ENCODE results near the gene DIPK1C. TPM values are rescaled to one million over a fixed set of nuclear protein-coding genes. Genes with fewer than 3 reads are reported as not detected.

The DIPK1C gene
- total and polyA plus RNA-seq, 2 donors (not counting 1 experiment from before 2014, with no cell fraction given), result not detected

DNA sequence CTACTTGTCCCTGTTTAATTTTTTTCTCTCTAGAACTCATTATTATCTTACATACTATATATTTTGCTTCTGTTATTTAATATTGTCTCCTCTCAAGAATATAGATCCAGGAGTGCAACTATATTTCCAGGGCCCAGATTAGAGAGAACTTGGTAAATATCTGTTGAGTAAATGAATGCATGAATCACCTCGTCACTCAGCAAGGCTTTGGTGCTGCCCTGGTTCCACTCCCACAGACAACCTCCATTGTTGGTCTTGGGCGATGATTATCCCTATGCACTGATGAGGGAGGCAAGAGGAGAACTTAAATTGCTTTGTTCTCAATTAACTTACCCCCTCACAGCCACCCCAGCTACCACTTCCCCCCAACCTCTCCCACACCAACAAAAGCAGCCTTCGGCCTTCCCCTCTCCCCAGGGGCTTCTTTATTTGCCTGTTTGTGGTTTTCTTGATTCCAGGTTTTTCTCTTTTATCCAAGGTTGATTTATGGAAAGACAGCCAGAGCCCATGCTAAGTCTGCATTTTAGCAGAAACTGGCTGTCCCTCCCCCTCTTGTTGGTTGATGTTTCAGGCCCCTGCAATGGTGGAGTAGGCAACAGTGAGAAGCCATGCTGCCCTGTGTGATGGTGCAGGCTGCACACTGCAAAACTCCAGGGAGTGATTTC, 17.0 kb upstream of the DIPK1C start:
- CTCF ChIA-PET, result no interaction called here
- H3K27me3 Mint-ChIP-seq, result peaks cover 21% of the 10 kb centered on the region
- no peak overlapping the region for H3K27ac ChIP-seq (ENCODE audit: low read length in 2 of 2)
- peaks cover 8% of the 10 kb centered on the region for H3K9me3 Mint-ChIP-seq (ENCODE audit: insufficient read depth)
- no peak overlapping the region for H3K27ac Mint-ChIP-seq
- peaks cover 0 to 14% (median 7%) of the 10 kb centered on the region in 4 experiments for H3K27me3 ChIP-seq (replicated peaks in 1 of 4; ENCODE audit: control extremely low read depth in 1 of 4, control insufficient read depth in 3 of 4, insufficient read depth in 4 of 4, low read length in 3 of 4)
- H3K79me2 ChIP-seq (ENCODE audit: control insufficient read depth, insufficient read depth, low read length), result no peaks in the 10 kb centered on the region
- TF ChIP-seq CTCF (IDR thresholded peaks at IDR 0.05) (no peak), EZH2 (IDR thresholded peaks at IDR 0.05; ENCODE audit: borderline replicate concordance, insufficient read depth, low read depth, low read length, poor library complexity, severe bottlenecking) (no peak)
- H3K9ac ChIP-seq (ENCODE audit: low read length), result no peak overlapping the region
- H2AFZ ChIP-seq (ENCODE audit: insufficient read depth, low read depth, low read length, poor library complexity, severe bottlenecking), result no peak overlapping the region
- ATAC-seq (ENCODE audit: low read depth) (no peak), DNase-seq (no peak)
- no peaks in the 10 kb centered on the region for H4K20me1 ChIP-seq (ENCODE audit: control insufficient read depth, insufficient read depth, low read length, poor library complexity, severe bottlenecking)
- POLR2A ChIA-PET, result no interaction called here
- intact Hi-C loops (cut with micrococcal nuclease), result no loop called here
- no peak overlapping the region for H3K4me3 ChIP-seq (ENCODE audit: control extremely low read depth in 1 of 5, extremely low read depth in 1 of 5, insufficient read depth in 1 of 5, low read depth in 2 of 5, low read length in 4 of 5)
- no peaks in the 10 kb centered on the region for H3K36me3 ChIP-seq (replicated peaks in 1 of 2; ENCODE audit: control extremely low read depth in 1 of 2, control insufficient read depth in 1 of 2, extremely low read depth in 1 of 2, insufficient read depth in 2 of 2, low read length in 1 of 2)
- no peak overlapping the region for H3K4me2 ChIP-seq (replicated peaks; ENCODE audit: low read depth, low read length, poor library complexity, severe bottlenecking)
- 58% methylated on average over 2 of the region's 3 CpGs for WGBS (ENCODE audit: insufficient coverage)
- H3K4me3 Mint-ChIP-seq, result no peak overlapping the region
- H3K4me1 ChIP-seq (ENCODE audit: control insufficient read depth in 2 of 2, insufficient read depth in 2 of 2, low read length in 2 of 2), result no peaks in the 10 kb centered on the region
- H3K9me3 ChIP-seq (ENCODE audit: control extremely low read depth in 1 of 3, control insufficient read depth in 2 of 3, insufficient read depth in 1 of 3, low read length in 2 of 3), result peaks cover 0 to 7% (median 0%) of the 10 kb centered on the region in 3 donors
- no peaks in the 10 kb centered on the region for H3K4me1 Mint-ChIP-seq

- no peak overlapping the region for H3K27ac ChIP-seq (ENCODE audit: low read length in 2 of 2)
- DNase-seq (no peak), ATAC-seq (ENCODE audit: low read depth) (no peak)
- CTCF ChIA-PET, result no interaction called here
- intact Hi-C loops (cut with micrococcal nuclease), result no loop called here
- no peaks in the 10 kb centered on the region for H3K79me2 ChIP-seq (ENCODE audit: control insufficient read depth, insufficient read depth, low read length)
- H3K27me3 Mint-ChIP-seq, result peaks cover 25% of the 10 kb centered on the region
- H3K27ac Mint-ChIP-seq, result no peak overlapping the region
- H4K20me1 ChIP-seq (ENCODE audit: control insufficient read depth, insufficient read depth, low read length, poor library complexity, severe bottlenecking), result no peaks in the 10 kb centered on the region
- no peak overlapping the region for H2AFZ ChIP-seq (ENCODE audit: insufficient read depth, low read depth, low read length, poor library complexity, severe bottlenecking)
- H3K4me1 ChIP-seq (ENCODE audit: control insufficient read depth in 2 of 2, insufficient read depth in 2 of 2, low read length in 2 of 2), result no peaks in the 10 kb centered on the region
- no peaks in the 10 kb centered on the region for H3K4me1 Mint-ChIP-seq
- TF ChIP-seq CTCF (IDR thresholded peaks at IDR 0.05) (no peak), EZH2 (IDR thresholded peaks at IDR 0.05; ENCODE audit: borderline replicate concordance, insufficient read depth, low read depth, low read length, poor library complexity, severe bottlenecking) (no peak)
- 80% methylated on average over 1 of the region's 2 CpGs for WGBS (ENCODE audit: insufficient coverage)
- no peak overlapping the region for H3K4me3 ChIP-seq (ENCODE audit: control extremely low read depth in 1 of 5, extremely low read depth in 1 of 5, insufficient read depth in 1 of 5, low read depth in 2 of 5, low read length in 4 of 5)
- H3K4me2 ChIP-seq (replicated peaks; ENCODE audit: low read depth, low read length, poor library complexity, severe bottlenecking), result no peak overlapping the region
- POLR2A ChIA-PET, result no interaction called here
- peaks cover 8% of the 10 kb centered on the region for H3K9me3 Mint-ChIP-seq (ENCODE audit: insufficient read depth)
- peaks cover 0 to 10% (median 6%) of the 10 kb centered on the region in 4 experiments for H3K27me3 ChIP-seq (replicated peaks in 1 of 4; ENCODE audit: control extremely low read depth in 1 of 4, control insufficient read depth in 3 of 4, insufficient read depth in 4 of 4, low read length in 3 of 4)
- peaks cover 0 to 7% (median 0%) of the 10 kb centered on the region in 3 donors for H3K9me3 ChIP-seq (ENCODE audit: control extremely low read depth in 1 of 3, control insufficient read depth in 2 of 3, insufficient read depth in 1 of 3, low read length in 2 of 3)
- H3K4me3 Mint-ChIP-seq, result no peak overlapping the region
- no peaks in the 10 kb centered on the region for H3K36me3 ChIP-seq (replicated peaks in 1 of 2; ENCODE audit: control extremely low read depth in 1 of 2, control insufficient read depth in 1 of 2, extremely low read depth in 1 of 2, insufficient read depth in 2 of 2, low read length in 1 of 2)
- H3K9ac ChIP-seq (ENCODE audit: low read length), result no peak overlapping the region
These were observed 15.2 kb upstream of the DIPK1C start for GRCh38 chr18:74472312-74472711.

Data from B cell (primary cell).